Right lobe of liver (tissue), 6 donors: ENCODE measurements around the gene SHC4. TPM values are rescaled to one million over a fixed set of nuclear protein-coding genes. Genes with fewer than 3 reads are reported as not detected.

Source experiments
- ATAC-seq, 4 donors: fragments of 200-7000 bp; cut with Tn5 transposase; one replicate each; pipeline ENCODE4 v1.9.1; 2020; ENCODE audit warnings: mild to moderate bottlenecking in 4 of 4, moderate library complexity in 4 of 4
- DNase-seq, 3 donors: peaks; one replicate each; pipeline ENCODE4 v3.0.0-alpha.2; 2020
- H3K27ac ChIP-seq, 3 donors: fragments of 200-600 bp; one replicate each; pipeline ENCODE4 v1.8.0; 2022
- H3K27me3 ChIP-seq, 2 donors: fragments of 200-600 bp; one replicate each; pipeline ENCODE4 v1.8.0; 2022
- H3K36me3 ChIP-seq, 4 donors: fragments of 200-600 bp; sonication (generic) in 1 of 4; one replicate each; pipeline versions ENCODE4 v1.5.1 to v1.8.0; 2017 to 2022; ENCODE audit warnings: control low read depth in 1 of 4
- H3K4me1 ChIP-seq, 4 donors: fragments of 200-600 bp; sonication (generic) in 1 of 4; one replicate each; pipeline versions ENCODE4 v1.5.1 to v1.8.0; 2017 to 2022; ENCODE audit warnings: control low read depth in 1 of 4
- H3K4me3 ChIP-seq, 3 donors: fragments of 200-600 bp; one replicate each; pipeline ENCODE4 v1.8.0; 2022
- H3K9me3 ChIP-seq, 4 donors: fragments of 200-600 bp; sonication (generic) in 1 of 4; one replicate each; pipeline versions ENCODE4 v1.5.1 to v1.8.0; 2017 to 2022; ENCODE audit warnings: control low read depth in 1 of 4
- CTCF ChIP-seq, 4 donors: fragments of 200-600 bp in 3 of 4; fragments of 450-650 bp in 1 of 4; IDR thresholded peaks; one replicate each; pipeline versions ENCODE4 v1.5.1 to v1.8.0; 2016 to 2022; ENCODE audit warnings: antibody characterized with exemption in 4 of 4, mild to moderate bottlenecking in 2 of 4
- POLR2A ChIP-seq: fragments of 450-650 bp; IDR thresholded peaks from one replicate; pipeline ENCODE4 v1.6.1; 2017; ENCODE audit warnings: antibody characterized with exemption, mild to moderate bottlenecking
- WGBS: methylation state at CpG from one replicate; pipeline ENCODE4 v1.1.6; 2018; ENCODE audit warnings: low coverage, low lambda C conversion rate; ENCODE audit not compliant: insufficient coverage; ENCODE audit errors: missing lambda C conversion rate; 5-methylcytosine and 5-hydroxymethylcytosine counted together
- intact Hi-C, 2 donors: fragments of 100-400 bp; cut with DNase I; formaldehyde crosslinking; loops; one replicate each; pipeline versions ENCODE4 v1.11.2 to v1.14.1; 2022
- total RNA-seq, 6 experiments: library from RNA; depleted of rRNA in 2 of 6; stranded (reverse); fragments of >200 nt in 2 of 6; fragmentation: NEBNext Ultra II Directional in 3 of 6; extraction: Animal tissue kit (Norgen Biotek cat#: 25700) in 3 of 6; gene quantifications; one replicate each; pipeline versions ENCODE4 v1.1.0 to v1.2.4, GENCODE V29; 2016 to 2023
- donor health status: DM: no; HTN: yes; CAD: no.
- donor health status: DM: no; HTN: no; CAD: no.
- donor health status: DM: no; HTN: no; CAD: no.
- donor health status: DM: no; HTN: yes; CAD: no.
- donor health status: DM: no; HTN: yes; CAD: no.

Gene SHC4
- total RNA-seq, 6 experiments from 2014 or later: 0.04 to 0.87 (median 0.04) TPM; not detected in 3

GRCh38 chr15:48833526-48834239 is 130.0 kb downstream of the SHC4 start:
- intact Hi-C loops: no loop called here
- ATAC-seq (no peak), DNase-seq (no peak)
- Histone ChIP-seq H3K27me3 (no peaks in the 10 kb centered on the region), H3K4me1 (no peaks in the 10 kb centered on the region), H3K36me3 (no peaks in the 10 kb centered on the region), H3K27ac (no peak overlapping the region), H3K9me3 (no peaks in the 10 kb centered on the region), H3K4me3 (no peak overlapping the region)
- TF ChIP-seq CTCF (IDR thresholded peaks at IDR 0.05) (no peak), POLR2A (no peak)

- Histone ChIP-seq H3K9me3 (no peaks in the 10 kb centered on the region), H3K36me3 (no peaks in the 10 kb centered on the region), H3K4me1 (no peaks in the 10 kb centered on the region), H3K4me3 (no peak overlapping the region), H3K27ac (no peak overlapping the region), H3K27me3 (no peaks in the 10 kb centered on the region)
- TF ChIP-seq CTCF (IDR thresholded peaks at IDR 0.05): no peak
- no peak for TF ChIP-seq POLR2A
- DNase-seq: no peak
- intact Hi-C loops: no loop called here
- ATAC-seq: no peak
Measured at GRCh38 chr15:48832648-48833047, 131.1 kb downstream of the SHC4 start.

- Histone ChIP-seq H3K27ac (no peak overlapping the region), H3K4me3 (no peak overlapping the region), H3K36me3 (no peaks in the 10 kb centered on the region), H3K27me3 (no peaks in the 10 kb centered on the region), H3K9me3 (no peaks in the 10 kb centered on the region), H3K4me1 (no peaks in the 10 kb centered on the region)
- ATAC-seq (no peak), DNase-seq (no peak)
- intact Hi-C loops: no loop called here
- no peak for TF ChIP-seq CTCF (IDR thresholded peaks at IDR 0.05)
- TF ChIP-seq POLR2A: no peak
Measured at GRCh38 chr15:48828906-48829305, 134.8 kb downstream of the SHC4 start.

GRCh38 chr15:48828471-48828870 is 135.2 kb downstream of the SHC4 start:
- Histone ChIP-seq H3K4me1 (no peaks in the 10 kb centered on the region), H3K9me3 (no peaks in the 10 kb centered on the region), H3K36me3 (no peaks in the 10 kb centered on the region), H3K4me3 (no peak overlapping the region), H3K27ac (no peak overlapping the region), H3K27me3 (no peaks in the 10 kb centered on the region)
- no peak for TF ChIP-seq POLR2A
- no peak for TF ChIP-seq CTCF (IDR thresholded peaks at IDR 0.05)
- ATAC-seq (no peak), DNase-seq (no peak)
- 33% methylated on average over 4 of the region's 4 CpGs for WGBS
- intact Hi-C loops: no loop called here

GRCh38 chr15:48825075-48825474 is 138.6 kb downstream of the SHC4 start:
- Histone ChIP-seq H3K36me3 (no peaks in the 10 kb centered on the region), H3K27ac (no peak overlapping the region), H3K27me3 (no peaks in the 10 kb centered on the region), H3K4me1 (no peaks in the 10 kb centered on the region), H3K4me3 (no peak overlapping the region), H3K9me3 (no peaks in the 10 kb centered on the region)
- no peak for TF ChIP-seq POLR2A
- no peak for TF ChIP-seq CTCF (IDR thresholded peaks at IDR 0.05)
- 74% methylated on average over 1 of the region's 1 CpG for WGBS
- DNase-seq (no peak), ATAC-seq (no peak)
- intact Hi-C loops: no loop called here
